ENCODE measurements around the gene MGAT3. TPM values are rescaled to one million over a fixed set of nuclear protein-coding genes. Genes with fewer than 3 reads are reported as not detected.
A peak's percentile ranks its signal among the peaks of the same experiment; 100 is the strongest.
"Not testable (repeated sequence)": the region's sequence is repeated elsewhere in the genome, so short reads cannot be mapped to it uniquely, and the experiment has no call there.

MGAT3 gene
- total RNA-seq = 10 to 100 TPM in 1 of 4 donors, 1 to 10 TPM in 1, under 1 TPM in 1, not detected in 1; 0.26 to 11.8 (median 9.5) TPM

- TF ChIP-seq POLR2A (IDR thresholded peaks at IDR 0.05) (no peak), CTCF (IDR thresholded peaks at IDR 0.05) (no peak)
- Histone ChIP-seq H3K27ac (peak within 1 kb of the TSS; percentile 1 to 55), H3K4me1 (no peaks in the 10 kb centered on the region), H3K4me3 (peak within 1 kb of the TSS; percentile 20 to 52), H3K9me3 (no peaks in the 10 kb centered on the region), H3K36me3 (no peaks in the 10 kb centered on the region), H3K27me3 (peaks cover 0 to 4% of the 10 kb centered on the region in 2 donors)
- intact Hi-C loops (cut with DNase I; ENCODE audit: low total_unique reads) = no loop called here
- no peak for DNase-seq
These were observed at the start of gene MGAT3 for GRCh38 chr22:39456522-39457197. Gene MGAT3, plus strand, starts transcription at chr22:39457012. Its CDS starts 30,336 bp downstream, at chr22:39487348.

GRCh38 chr22:39408173-39408572, 48.6 kb upstream of the MGAT3 start:
- DNase-seq = no peak
- Histone ChIP-seq H3K9me3 (no peaks in the 10 kb centered on the region), H3K27ac (no peak overlapping the region), H3K4me3 (no peak overlapping the region), H3K36me3 (no peaks in the 10 kb centered on the region), H3K27me3 (no peaks in the 10 kb centered on the region), H3K4me1 (peaks cover 0 to 5% of the 10 kb centered on the region in 2 donors)
- intact Hi-C loops (cut with DNase I; ENCODE audit: low total_unique reads) = no loop called here
- TF ChIP-seq POLR2A (IDR thresholded peaks at IDR 0.05) (no peak), CTCF (IDR thresholded peaks at IDR 0.05) (no peak)

- Histone ChIP-seq H3K27me3 (no peaks in the 10 kb centered on the region), H3K4me1 (peaks cover 0 to 5% of the 10 kb centered on the region in 2 donors), H3K4me3 (no peak overlapping the region), H3K36me3 (no peaks in the 10 kb centered on the region), H3K27ac (no peak overlapping the region), H3K9me3 (no peaks in the 10 kb centered on the region)
- intact Hi-C loops (cut with DNase I; ENCODE audit: low total_unique reads) = no loop called here
- DNase-seq = no peak
- TF ChIP-seq CTCF (IDR thresholded peaks at IDR 0.05) = no peak
- TF ChIP-seq POLR2A (IDR thresholded peaks at IDR 0.05) = no peak
These were observed 48.0 kb upstream of the MGAT3 start for GRCh38 chr22:39408807-39409206.

GRCh38 chr22:39409516-39410029, 47.2 kb upstream of the MGAT3 start:
- no peaks in the 10 kb centered on the region for H3K9me3 ChIP-seq
- intact Hi-C loops (cut with DNase I; ENCODE audit: low total_unique reads) = no loop called here
- no peak for DNase-seq
- peaks cover 0 to 3% of the 10 kb centered on the region in 2 donors for H3K4me1 ChIP-seq
- no peaks in the 10 kb centered on the region for H3K27me3 ChIP-seq
- no peak for TF ChIP-seq POLR2A (IDR thresholded peaks at IDR 0.05)
- no peak for TF ChIP-seq CTCF (IDR thresholded peaks at IDR 0.05)
- H3K36me3 ChIP-seq = no peaks in the 10 kb centered on the region
- no peak overlapping the region for H3K4me3 ChIP-seq
- no peak overlapping the region for H3K27ac ChIP-seq

GRCh38 chr22:39410264-39410663, 46.5 kb upstream of the MGAT3 start:
- no peak overlapping the region for H3K27ac ChIP-seq

GRCh38 chr22:39411828-39412365, 44.9 kb upstream of the MGAT3 start:
- H3K27me3 ChIP-seq; DNase-seq; H3K27ac ChIP-seq; intact Hi-C loops (cut with DNase I; ENCODE audit: low total_unique reads); H3K4me1 ChIP-seq; H3K9me3 ChIP-seq; H3K36me3 ChIP-seq; H3K4me3 ChIP-seq: not testable (repeated sequence)

More at GRCh38 chr22:39410264-39410663, 46.5 kb upstream of the MGAT3 start:
- TF ChIP-seq CTCF (IDR thresholded peaks at IDR 0.05) (no peak), POLR2A (IDR thresholded peaks at IDR 0.05) (no peak)
- intact Hi-C loops (cut with DNase I; ENCODE audit: low total_unique reads) = no loop called here
- Histone ChIP-seq H3K9me3 (no peaks in the 10 kb centered on the region), H3K4me3 (no peak overlapping the region), H3K27me3 (no peaks in the 10 kb centered on the region), H3K4me1 (no peaks in the 10 kb centered on the region), H3K36me3 (no peaks in the 10 kb centered on the region)
- DNase-seq = no peak

- H3K9me3 ChIP-seq; H3K27me3 ChIP-seq; H3K4me3 ChIP-seq; H3K4me1 ChIP-seq; H3K27ac ChIP-seq; DNase-seq; H3K36me3 ChIP-seq; intact Hi-C loops (cut with DNase I; ENCODE audit: low total_unique reads): not testable (repeated sequence)
These were observed 43.6 kb upstream of the MGAT3 start for GRCh38 chr22:39413204-39413603.

Measured in uterus (tissue), 4 donors.